Anterior cingulate cortex (tissue), 58 donors: ENCODE data around the gene POGLUT3.

Experiments used
- DNase-seq, 58 donors: peaks; one replicate each; lab custom pipeline; 2025; lab: John Stamatoyannopoulos, UW

Gene POGLUT3

GRCh38 chr11:108498046-108498815, at the start of gene POGLUT3:
POGLUT3 (minus strand) TSS chr11:108498384; CDS start chr11:108498366, 18 bp downstream.
- DNase-seq, result peak in 35 of 58 donors; percentile 6 to 60 (median 31)

- no peak for DNase-seq
These were observed 47.8 kb upstream of the POGLUT3 start for GRCh38 chr11:108545909-108546501.

- no peak for DNase-seq
These were observed 45.3 kb upstream of the POGLUT3 start for GRCh38 chr11:108543316-108543964.

- no peak for DNase-seq
These were observed 43.3 kb upstream of the POGLUT3 start for GRCh38 chr11:108541531-108541930.

GRCh38 chr11:108538502-108538901, 40.3 kb upstream of the POGLUT3 start:
- no peak for DNase-seq

- DNase-seq, result no peak
These were observed 39.8 kb upstream of the POGLUT3 start for GRCh38 chr11:108538022-108538424.

- no peak for DNase-seq
These were observed 38.6 kb upstream of the POGLUT3 start for GRCh38 chr11:108536783-108537182.

- no peak for DNase-seq
These were observed 37.3 kb upstream of the POGLUT3 start for GRCh38 chr11:108535384-108535955.

GRCh38 chr11:108534274-108534882, 36.2 kb upstream of the POGLUT3 start:
- DNase-seq, result no peak

GRCh38 chr11:108530426-108530825, 32.2 kb upstream of the POGLUT3 start:
- DNase-seq, result no peak

- DNase-seq, result no peak
These were observed 29.2 kb upstream of the POGLUT3 start for GRCh38 chr11:108527382-108527781.

- no peak for DNase-seq
These were observed 27.0 kb upstream of the POGLUT3 start for GRCh38 chr11:108525161-108525560.

GRCh38 chr11:108524422-108524821, 26.2 kb upstream of the POGLUT3 start:
- no peak for DNase-seq

- no peak for DNase-seq
These were observed 24.1 kb upstream of the POGLUT3 start for GRCh38 chr11:108522318-108522717.

GRCh38 chr11:108518581-108518980, 20.4 kb upstream of the POGLUT3 start:
- DNase-seq, result no peak

- no peak for DNase-seq
These were observed 17.9 kb upstream of the POGLUT3 start for GRCh38 chr11:108516125-108516524.

GRCh38 chr11:108512708-108513107, 14.5 kb upstream of the POGLUT3 start:
- no peak for DNase-seq

GRCh38 chr11:108511851-108512474, 13.8 kb upstream of the POGLUT3 start:
- no peak for DNase-seq

- DNase-seq, result no peak
These were observed 10.7 kb upstream of the POGLUT3 start for GRCh38 chr11:108508653-108509593.
